K562 (cell line): Measurements from ENCODE around the gene ICA1L. TPM values are rescaled to one million over a fixed set of nuclear protein-coding genes. Genes with fewer than 3 reads are reported as not detected.

Experiments
- ADNP ChIP-seq: fragments of 200-800 bp; sonication (Bioruptor generic); IDR thresholded peaks from 2 replicates; pipeline ENCODE4 v1.6.1; 2016; ENCODE audit warnings: missing genetic modification characterization, missing compliant biosample characterization
- CREB3 ChIP-seq: fragments of 450-650 bp; conservative IDR thresholded peaks from 2 replicates; pipeline ENCODE4 v1.6.1; 2016; ENCODE audit warnings: missing genetic modification characterization, low read depth, mild to moderate bottlenecking, missing compliant biosample characterization, moderate library complexity
- HDAC3 ChIP-seq: fragments of 450-650 bp; IDR thresholded peaks from 2 replicates; pipeline ENCODE4 v1.6.1; 2018; ENCODE audit warnings: borderline replicate concordance, mild to moderate bottlenecking, moderate library complexity; ENCODE audit not compliant: partially characterized antibody
- HDAC6 ChIP-seq: IDR thresholded peaks from 2 replicates; pipeline ENCODE4 v1.6.1; 2012; ENCODE audit warnings: low read depth, mild to moderate bottlenecking, control low read depth, inconsistent platforms, low read length, moderate library complexity
- HNRNPK ChIP-seq: fragments of 200-400 bp; formaldehyde crosslinking; IDR thresholded peaks from one replicate; pipeline ENCODE4 v1.6.1; 2018; ENCODE audit warnings: mild to moderate bottlenecking, low read depth, low read length; ENCODE audit not compliant: poor library complexity, severe bottlenecking
- PHF21A ChIP-seq: fragments of 450-650 bp; IDR thresholded peaks from 2 replicates; pipeline ENCODE4 v1.6.1; 2017; ENCODE audit warnings: low read depth, borderline replicate concordance
- PHTF2 ChIP-seq: fragments of 250-450 bp; sonication (Bioruptor Pico); IDR thresholded peaks from 2 replicates; pipeline ENCODE4 v1.5.0; 2021; ENCODE audit warnings: mild to moderate bottlenecking
- PTTG1 ChIP-seq: fragments of 450-650 bp; IDR thresholded peaks from 2 replicates; pipeline ENCODE4 v1.6.1; 2016; ENCODE audit warnings: low read depth, mild to moderate bottlenecking, missing genetic modification characterization, missing compliant biosample characterization
- RNF219 ChIP-seq: fragments of 250-450 bp; sonication (Bioruptor Pico); IDR thresholded peaks from 2 replicates; pipeline ENCODE4 v1.5.0; 2022; ENCODE audit warnings: mild to moderate bottlenecking
- SIRT6 ChIP-seq: IDR thresholded peaks from one replicate; pipeline ENCODE4 v1.6.1; 2012; ENCODE audit warnings: low read depth, mild to moderate bottlenecking, control low read depth, inconsistent platforms, low read length, moderate library complexity
- SOX6 ChIP-seq: fragments of 450-650 bp; IDR thresholded peaks from 2 replicates; pipeline ENCODE4 v1.6.1; 2014; ENCODE audit warnings: mild to moderate bottlenecking
- THAP7 ChIP-seq: fragments of 250-450 bp; sonication (Bioruptor Pico); IDR thresholded peaks from 2 replicates; pipeline ENCODE4 v1.5.0; 2021
- U2AF2 ChIP-seq: fragments of 200-400 bp; formaldehyde crosslinking; optimal IDR thresholded peaks from 2 replicates; pipeline ENCODE3; 2017; ENCODE audit warnings: low read depth, mild to moderate bottlenecking, low read length
- XRCC4 ChIP-seq: IDR thresholded peaks from one replicate; pipeline ENCODE4 v1.6.1; 2011; ENCODE audit not compliant: insufficient read depth, insufficient read length; ENCODE audit errors: extremely low read depth
- ZBTB33 ChIP-seq: sonication (generic); formaldehyde crosslinking; IDR thresholded peaks from 2 replicates; pipeline ENCODE4 v1.8.1; 2023; ENCODE audit warnings: mild to moderate bottlenecking, missing genetic modification reagents
- ZNF232 ChIP-seq: sonication (generic); formaldehyde crosslinking; IDR thresholded peaks from 2 replicates; pipeline ENCODE4 v1.8.0; 2022; ENCODE audit warnings: mild to moderate bottlenecking, missing genetic modification reagents
- ZNF398 ChIP-seq: fragments of 250-450 bp; sonication (Bioruptor Pico); IDR thresholded peaks from 2 replicates; pipeline ENCODE4 v1.8.0; 2021; ENCODE audit warnings: moderate library complexity, mild to moderate bottlenecking, inconsistent platforms
- ZNF511 ChIP-seq: sonication (generic); formaldehyde crosslinking; IDR thresholded peaks from 2 replicates; pipeline ENCODE4 v1.8.0; 2022; ENCODE audit warnings: mild to moderate bottlenecking, missing genetic modification reagents
- polyA plus RNA-seq, 8 experiments: library from polyadenylated mRNA; depleted of rRNA in 4 of 8; stranded (reverse) in 5 of 8; unstranded in 3 of 8; fragments of >200 nt; fragmentation: Nextera tagmentation in 2 of 8; fragmentation: Illumina TruSeq in 1 of 8; extraction: Ambion mirVana in 2 of 8; extraction: Trizol in 1 of 8; gene quantifications; 2 replicates each; pipeline versions ENCODE4 v1.2.1 to v1.2.3, GENCODE V29; 2011 to 2014; ENCODE audit warnings: inconsistent platforms in 1 of 8, missing spikeins in 1 of 8
- total RNA-seq, 7 experiments: library from RNA; depleted of rRNA in 6 of 7; stranded (reverse); fragments of >200 nt in 6 of 7; fragmentation: Illumina TruSeq in 2 of 7; extraction: Trizol in 2 of 7; gene quantifications; 2 replicates each; pipeline versions ENCODE4 v1.2.1 to v1.2.3, GENCODE V29; 2011 to 2021; ENCODE audit warnings: low replicate concordance in 1 of 7

The ICA1L gene
- total and polyA plus RNA-seq, 9 of the 15 experiments (the other 6 are each of a cell fraction or from before 2014, with no cell fraction given): 0.57 to 1.7 (median 1.1) TPM

GRCh38 chr2:202871300-202872141 is at the start of gene ICA1L (continued):
- TF ChIP-seq ZBTB33 (CRISPR knock-in tag): no peak
- no peak for TF ChIP-seq XRCC4
- TF ChIP-seq ZNF232 (CRISPR knock-in tag): no peak
- TF ChIP-seq SIRT6: no peak
- no peak for TF ChIP-seq CREB3 (tag)
- TF ChIP-seq HDAC6: no peak
- TF ChIP-seq ZNF398 (CRISPR knock-in tag): no peak
- TF ChIP-seq HDAC3: no peak
- TF ChIP-seq HNRNPK: no peak
- TF ChIP-seq RNF219 (CRISPR knock-in tag): no peak
- no peak for TF ChIP-seq PHTF2
- no peak for TF ChIP-seq PHF21A
- TF ChIP-seq U2AF2: no peak
- TF ChIP-seq THAP7 (CRISPR knock-in tag): no peak
- TF ChIP-seq SOX6: no peak
- no peak for TF ChIP-seq PTTG1 (tag)
- TF ChIP-seq ZNF511 (CRISPR knock-in tag): no peak
- no peak for TF ChIP-seq ADNP (tag)
